Measurements from ENCODE around the gene UTP14A.
A peak's percentile ranks its signal among the peaks of the same experiment; 100 is the strongest.
"Not testable (repeated sequence)": the region's sequence is repeated elsewhere in the genome, so short reads cannot be mapped to it uniquely, and the experiment has no call there.

UTP14A gene, protein sequence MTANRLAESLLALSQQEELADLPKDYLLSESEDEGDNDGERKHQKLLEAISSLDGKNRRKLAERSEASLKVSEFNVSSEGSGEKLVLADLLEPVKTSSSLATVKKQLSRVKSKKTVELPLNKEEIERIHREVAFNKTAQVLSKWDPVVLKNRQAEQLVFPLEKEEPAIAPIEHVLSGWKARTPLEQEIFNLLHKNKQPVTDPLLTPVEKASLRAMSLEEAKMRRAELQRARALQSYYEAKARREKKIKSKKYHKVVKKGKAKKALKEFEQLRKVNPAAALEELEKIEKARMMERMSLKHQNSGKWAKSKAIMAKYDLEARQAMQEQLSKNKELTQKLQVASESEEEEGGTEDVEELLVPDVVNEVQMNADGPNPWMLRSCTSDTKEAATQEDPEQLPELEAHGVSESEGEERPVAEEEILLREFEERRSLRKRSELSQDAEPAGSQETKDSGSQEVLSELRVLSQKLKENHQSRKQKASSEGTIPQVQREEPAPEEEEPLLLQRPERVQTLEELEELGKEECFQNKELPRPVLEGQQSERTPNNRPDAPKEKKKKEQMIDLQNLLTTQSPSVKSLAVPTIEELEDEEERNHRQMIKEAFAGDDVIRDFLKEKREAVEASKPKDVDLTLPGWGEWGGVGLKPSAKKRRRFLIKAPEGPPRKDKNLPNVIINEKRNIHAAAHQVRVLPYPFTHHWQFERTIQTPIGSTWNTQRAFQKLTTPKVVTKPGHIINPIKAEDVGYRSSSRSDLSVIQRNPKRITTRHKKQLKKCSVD

DNA sequence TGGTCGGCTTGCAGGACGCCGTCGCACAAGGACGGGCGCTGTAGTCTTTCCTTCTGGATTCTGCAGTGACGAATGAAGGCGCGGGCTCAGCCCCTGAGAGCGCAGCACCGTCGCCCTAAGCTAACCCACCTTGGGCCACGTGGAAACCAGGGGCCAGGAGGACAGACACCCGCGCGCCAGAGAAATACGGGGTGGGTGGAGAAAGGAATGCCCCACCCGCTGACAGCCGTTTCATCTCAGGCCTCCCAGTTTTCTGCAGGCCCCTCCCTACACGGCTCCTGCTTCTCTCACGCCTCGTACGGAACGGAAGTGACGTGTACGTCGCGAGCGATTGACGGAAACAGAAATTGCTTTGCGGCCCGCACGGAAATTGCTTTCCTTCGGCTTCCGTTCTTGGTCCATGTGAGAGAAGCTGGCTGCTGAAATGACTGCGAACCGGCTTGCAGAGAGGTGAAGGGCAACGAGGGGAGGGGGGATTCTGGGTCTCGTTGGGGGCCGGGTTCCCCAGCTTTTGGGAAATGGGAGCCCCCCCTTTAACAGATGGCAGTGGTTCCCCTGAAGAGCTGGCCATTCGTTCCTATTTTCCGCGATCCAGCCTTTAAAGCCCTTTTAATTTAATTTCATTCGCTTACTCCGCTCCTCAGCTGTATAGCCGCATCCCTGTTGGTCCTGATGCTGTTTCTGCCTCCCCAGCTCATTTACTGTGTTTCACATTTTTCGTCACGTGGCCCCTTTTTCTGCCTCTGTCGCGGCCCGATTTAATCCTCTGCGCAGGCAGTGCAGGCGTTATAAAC lies at the start of gene UTP14A:
Gene UTP14A (plus strand): TSS at position 378 of the 794 bp plus-strand sequence. CDS start 47 bp downstream, at position 425.
- peak; percentile 65 to 70 for DNase-seq (ENCODE audit: low read depth in 2 of 2)

DNA sequence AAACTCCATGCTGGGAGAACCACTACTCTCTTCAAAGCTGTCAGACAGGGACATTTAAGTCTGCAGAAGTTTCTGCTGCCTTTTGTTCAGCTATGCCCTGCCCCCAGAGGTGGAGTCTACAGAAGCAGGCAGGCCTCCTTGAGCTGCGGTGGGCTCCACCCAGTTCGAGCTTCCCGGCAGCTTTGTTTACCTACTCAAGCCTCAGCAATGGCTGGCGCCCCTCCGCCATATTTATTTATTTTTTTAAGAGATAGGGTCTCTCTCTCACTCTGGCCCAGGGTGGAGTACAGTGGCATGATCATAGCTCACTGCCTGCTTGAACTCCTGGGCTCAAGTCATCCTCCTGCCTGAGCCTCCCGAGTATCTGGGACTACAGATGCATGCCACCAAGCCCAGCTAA lies 46.8 kb upstream of the UTP14A start:
- DNase-seq (ENCODE audit: low read depth in 2 of 2): not testable (repeated sequence)

DNA sequence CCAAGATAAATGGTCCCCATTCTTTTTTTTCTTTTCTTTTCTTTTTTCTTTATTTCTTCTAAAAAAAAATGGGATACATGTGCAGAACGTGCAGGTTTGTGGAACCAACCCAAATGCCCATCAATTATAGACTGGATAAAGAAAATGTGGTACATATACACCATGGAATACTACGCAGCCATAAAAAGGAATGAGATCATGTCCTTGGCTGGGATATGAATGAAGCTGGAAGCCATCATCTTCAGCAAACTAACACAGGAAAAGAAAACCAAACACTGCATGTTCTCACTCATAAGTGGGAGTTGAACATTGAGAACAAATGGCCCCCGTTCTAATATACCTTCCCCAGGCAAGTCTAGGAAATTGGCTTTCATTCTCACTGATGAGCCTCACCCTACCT lies 39.6 kb upstream of the UTP14A start:
- DNase-seq (ENCODE audit: low read depth in 2 of 2): not testable (repeated sequence)

DNA sequence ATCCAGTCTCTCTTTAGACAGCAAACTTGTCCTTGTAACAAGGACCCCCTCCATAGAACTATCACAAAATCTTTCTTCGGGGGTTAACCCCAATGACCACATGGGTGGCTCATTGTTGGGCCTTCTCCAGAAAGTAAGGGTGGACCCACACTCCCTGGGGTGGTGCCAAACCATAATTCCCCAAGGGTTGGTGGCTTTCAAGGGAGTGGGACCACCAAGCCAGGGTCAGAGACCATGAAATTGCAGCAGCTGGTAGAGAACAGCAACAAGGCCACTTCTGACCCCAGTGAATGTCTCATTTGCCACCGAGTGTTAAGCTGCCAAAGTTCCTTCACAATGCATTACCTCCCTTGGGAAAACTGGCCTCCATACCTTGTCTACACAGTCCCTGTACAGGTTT lies 33.4 kb upstream of the UTP14A start:
- DNase-seq (ENCODE audit: low read depth in 2 of 2): no peak

DNA sequence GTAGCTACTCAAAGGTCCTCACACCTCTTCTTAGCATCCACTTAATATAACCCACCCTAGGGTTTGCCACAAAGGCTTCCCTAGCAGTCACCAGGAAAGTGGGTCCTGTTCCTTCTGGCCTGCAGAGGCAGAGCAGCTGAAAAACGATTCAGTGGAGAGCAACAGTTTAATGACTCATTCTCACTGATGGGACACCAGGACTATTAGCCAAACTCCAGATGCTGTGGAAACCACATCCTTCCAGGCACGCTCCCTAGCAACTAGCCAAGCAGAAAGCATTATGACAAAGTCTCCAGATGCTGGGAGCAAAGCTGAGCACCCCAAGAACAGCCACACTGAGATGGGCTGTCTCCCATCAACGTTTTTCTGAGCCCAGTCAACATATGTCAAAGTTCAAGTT lies 30.3 kb upstream of the UTP14A start:
- DNase-seq (ENCODE audit: low read depth in 2 of 2): no peak

DNA sequence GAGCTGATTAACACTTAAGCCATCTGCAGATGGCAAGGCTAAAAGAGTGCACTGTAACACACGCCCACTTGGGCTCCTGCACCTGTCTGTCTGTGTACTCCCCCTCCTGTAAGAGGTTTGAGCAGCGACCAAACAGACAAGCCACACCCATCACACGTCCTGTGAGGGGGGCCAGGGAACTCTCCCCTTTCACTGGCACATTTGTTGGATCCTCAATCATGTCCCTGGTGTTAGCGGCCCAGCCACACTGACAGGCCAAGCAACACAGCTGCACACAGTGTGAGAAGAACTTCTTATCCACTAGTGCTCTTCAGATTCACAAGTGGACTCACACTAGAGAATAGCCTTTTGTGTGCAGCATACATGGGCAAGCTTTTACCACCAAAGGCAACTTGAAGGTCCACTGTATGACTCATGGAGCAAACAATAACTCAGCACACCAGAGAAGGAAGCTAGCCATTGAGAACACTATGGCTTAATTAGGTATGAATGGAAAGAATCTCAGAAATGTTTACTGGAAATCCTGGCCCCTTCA lies 29.1 kb upstream of the UTP14A start:
- DNase-seq (ENCODE audit: low read depth in 2 of 2): no peak

DNA sequence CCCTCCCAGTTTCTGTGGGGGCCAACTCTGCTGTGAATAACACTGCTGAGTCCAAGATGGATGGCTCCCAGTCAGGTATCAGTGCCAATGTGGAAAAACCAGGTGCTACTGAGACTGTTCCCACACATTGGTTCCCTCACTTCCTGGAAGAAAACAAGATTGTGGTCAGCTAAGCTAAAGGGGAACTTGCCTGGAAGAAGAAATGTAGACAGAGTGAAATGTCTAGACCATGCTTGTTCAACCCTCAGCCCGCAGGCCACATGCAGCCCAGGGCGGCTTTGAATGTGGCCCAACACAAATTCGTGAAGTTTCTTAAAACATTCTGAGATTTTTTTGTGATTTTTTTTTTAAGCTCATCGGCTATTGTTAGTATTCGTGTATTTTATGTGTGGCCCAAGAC lies 28.6 kb upstream of the UTP14A start:
- no peak for DNase-seq (ENCODE audit: low read depth in 2 of 2)

DNA sequence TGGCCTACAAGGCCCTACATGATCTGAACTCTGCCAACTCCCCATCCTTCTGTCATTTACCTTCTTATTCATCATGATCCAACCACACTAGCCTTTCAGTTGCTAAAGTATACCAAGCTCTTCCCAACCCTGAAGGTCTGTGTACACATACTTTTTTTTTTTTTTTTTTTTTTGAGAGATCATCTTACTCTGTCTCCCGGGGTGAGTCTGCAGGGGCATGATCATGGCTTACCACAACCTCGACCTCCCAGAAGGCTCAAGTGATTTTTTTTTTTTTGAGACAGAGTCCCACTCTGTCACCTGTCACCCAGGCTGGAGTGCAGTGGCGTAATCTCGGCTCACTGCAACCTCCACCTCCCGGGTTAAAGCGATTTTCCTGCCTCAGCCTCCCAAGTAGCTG lies 5.9 kb upstream of the UTP14A start:
- DNase-seq (ENCODE audit: low read depth in 2 of 2): no peak

DNA sequence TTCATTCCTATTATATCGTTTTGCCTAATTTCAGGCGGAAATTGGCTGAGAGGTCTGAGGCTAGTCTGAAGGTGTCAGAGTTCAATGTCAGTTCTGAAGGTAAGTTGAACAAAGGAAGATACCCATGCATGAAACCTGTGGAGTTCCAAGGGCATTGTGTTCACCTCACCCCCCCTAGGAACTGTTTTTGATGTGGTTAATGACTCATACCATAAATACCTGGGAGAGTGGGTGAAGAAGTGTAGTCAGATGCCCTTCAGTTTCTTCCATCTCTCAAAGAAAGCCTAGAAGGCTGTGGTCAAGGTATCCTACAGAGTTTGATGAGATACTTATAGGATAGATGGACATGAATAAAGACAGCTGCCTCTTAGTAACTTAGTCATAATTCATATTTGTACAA lies 2.7 kb downstream of the UTP14A start:
- DNase-seq (ENCODE audit: low read depth in 2 of 2): no peak

DNA sequence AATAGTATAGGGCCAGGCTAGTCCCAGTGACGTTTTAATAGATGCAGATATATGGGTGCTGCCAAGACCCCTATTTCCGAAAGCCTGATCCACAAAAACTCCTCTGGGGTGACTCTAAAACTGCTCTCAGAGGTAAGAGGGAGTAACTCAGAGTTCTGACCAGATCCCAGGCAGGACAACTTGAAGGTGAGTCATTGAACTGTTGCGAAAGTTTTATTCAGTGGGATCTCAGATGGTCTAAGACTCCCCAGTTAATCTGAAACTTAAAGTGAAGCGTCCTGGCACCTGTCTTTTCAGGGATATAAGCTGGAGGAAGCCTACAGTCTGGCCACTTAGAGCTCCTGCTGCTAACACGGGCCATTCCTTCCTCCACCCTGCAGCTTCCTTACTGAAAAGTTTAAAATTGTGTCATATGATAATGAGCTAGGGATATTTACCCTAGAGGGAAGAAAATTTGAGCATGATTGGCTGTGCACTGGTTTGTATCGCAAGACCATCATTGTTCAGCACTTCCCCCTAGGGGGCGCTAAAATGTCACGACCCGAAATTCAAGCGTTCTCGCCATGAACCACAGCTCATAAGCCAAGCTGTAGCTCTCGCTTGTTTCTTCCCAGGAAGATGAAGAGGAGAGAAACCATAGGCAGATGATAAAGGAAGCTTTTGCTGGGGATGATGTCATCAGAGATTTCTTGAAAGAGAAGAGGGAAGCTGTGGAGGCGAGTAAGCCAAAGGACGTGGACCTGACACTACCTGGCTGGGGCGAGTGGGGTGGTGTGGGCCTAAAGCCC lies 19.5 kb downstream of the UTP14A start:
- peak; percentile 41 to 54 for DNase-seq (ENCODE audit: low read depth in 2 of 2)

DNA sequence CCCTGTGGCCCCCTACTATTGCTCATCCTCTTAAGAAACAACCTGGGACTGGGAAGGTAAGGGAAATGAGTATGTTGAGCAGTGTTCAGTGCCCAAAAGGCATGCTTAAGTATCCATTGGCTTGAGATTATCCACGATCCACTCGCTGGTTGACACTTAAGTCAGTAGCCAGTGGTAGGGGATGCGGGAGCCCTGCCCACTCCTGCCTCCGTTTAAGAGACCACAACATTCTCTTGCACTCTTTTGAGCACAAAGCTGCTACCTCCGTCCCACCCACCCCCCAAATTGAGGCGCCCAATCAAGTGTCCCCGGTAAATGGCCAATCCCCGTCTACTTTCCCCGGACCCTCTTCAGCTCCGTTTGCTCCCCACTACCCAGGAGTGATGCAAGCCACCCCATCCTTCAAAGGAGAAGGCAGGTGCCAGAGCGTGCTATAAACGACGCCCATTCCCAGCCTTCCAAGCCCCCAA lies 25.0 kb downstream of the UTP14A start:
- DNase-seq (ENCODE audit: low read depth in 2 of 2): no peak

DNA sequence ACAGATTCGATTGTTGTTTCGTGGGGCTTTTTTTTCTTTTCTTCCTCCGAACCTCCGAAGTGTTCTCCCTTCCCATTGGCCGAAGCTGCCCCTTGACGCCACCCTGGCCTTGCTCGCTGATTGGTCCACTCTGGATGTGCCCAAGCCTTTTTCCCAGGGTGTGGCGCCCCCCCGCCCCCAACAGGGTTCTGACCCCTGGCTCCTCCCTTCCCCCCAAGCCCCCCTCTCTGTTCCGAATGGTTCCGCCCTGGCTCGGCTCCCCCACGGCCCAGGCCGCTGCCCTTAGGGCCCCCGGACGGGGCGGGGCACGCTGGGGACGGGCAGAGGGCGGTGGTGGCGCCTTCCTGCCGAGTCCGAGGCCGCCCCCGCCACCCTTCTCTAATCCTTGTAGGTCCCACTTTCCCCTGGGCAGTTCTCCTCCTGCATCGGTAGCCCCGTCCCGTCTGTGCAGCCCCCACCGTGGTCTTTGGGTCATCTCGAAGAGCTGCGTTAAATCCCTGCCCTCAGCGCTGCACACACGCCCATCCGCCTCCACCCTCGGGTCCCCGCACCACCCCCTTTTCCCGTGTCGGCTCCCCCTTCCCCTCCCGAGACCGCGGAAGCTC lies 25.5 kb downstream of the UTP14A start:
- DNase-seq (ENCODE audit: low read depth in 2 of 2): peak in 1 of 2 donors; percentile 30

DNA sequence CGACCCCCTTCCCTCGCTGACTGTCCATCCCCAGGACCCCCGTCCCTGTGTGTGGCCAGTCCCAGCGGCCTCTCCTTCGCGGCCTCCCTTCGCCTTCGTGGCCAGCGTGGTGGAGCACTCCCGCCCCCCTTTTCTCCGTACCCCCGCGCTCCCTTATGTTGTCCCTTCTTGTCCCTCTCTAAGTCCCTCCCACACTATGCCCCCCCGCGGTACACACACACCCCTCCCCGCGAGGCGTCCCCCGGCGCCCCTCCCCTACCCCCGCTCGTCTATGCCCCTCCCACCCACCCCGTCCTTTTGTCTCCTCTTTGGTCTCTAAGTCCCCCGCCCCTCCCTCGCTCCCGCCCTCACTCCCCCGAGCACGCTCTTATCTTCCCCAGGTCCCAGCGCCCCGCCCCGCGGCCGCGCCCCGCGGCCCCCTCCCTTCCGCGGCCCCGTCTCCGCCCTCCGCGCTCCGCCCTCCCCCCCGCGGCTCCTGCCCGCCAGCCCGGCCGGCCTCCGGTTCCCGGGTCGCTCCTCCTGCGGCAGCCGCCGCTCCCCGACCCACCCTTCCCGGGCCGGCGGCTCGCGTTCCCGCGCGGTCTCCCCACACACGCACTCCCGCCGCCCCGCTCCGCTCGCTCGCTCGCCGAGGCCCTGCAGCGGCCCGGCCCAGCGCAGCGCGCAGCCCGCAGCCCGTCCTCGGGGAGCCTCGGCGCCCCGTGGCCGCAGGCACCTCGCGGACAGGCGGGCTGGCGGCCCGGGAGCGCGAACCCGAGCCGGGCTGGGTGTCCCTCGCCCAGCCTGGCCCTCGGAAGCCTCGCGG lies 26.3 kb downstream of the UTP14A start:
- peak; percentile 53 to 59 for DNase-seq (ENCODE audit: low read depth in 2 of 2)

DNA sequence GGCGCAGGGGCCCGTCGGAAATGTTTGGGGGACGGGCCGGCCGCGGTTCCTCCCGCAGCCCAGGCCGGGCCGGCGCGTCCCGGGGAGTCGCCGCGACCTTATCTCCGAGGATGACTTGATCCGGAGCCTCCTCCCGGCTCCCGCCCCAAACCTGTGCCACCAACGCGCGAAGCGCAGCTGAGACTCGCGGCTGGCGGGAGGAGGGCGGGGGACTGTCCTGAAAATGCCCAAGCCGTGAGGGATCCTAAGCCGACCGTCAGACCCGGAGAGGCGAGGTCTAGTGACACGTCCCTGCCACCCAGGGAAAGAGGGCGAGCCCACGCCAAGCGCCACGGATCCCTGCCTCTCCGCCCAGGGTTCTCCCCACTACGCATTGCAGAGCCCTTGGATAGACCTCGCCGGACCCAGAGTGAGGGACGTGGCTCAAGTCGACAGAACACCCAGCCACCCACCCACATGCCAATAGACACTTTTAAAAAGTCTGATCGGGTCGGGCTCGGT lies 26.9 kb downstream of the UTP14A start:
- DNase-seq (ENCODE audit: low read depth in 2 of 2): no peak

DNA sequence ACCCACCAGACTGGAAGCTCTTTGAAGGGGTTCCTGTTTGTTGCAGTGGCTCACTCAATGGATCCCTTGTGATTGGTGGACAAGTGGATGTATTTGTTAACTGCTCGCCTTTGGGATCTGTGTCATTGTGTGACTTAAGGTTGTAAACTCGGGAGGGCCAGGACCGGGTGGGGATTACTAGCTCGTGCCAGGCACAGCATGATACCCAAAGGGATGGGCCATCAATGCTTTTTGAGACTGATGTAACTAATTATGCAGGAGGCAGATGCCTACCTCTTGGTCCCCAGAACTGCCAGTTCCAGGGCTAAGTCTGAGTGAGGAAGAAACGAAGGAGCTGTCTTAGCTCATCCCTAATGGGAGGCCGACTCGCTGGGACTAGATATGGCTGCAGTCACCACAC lies 27.7 kb downstream of the UTP14A start:
- no peak for DNase-seq (ENCODE audit: low read depth in 2 of 2)

DNA sequence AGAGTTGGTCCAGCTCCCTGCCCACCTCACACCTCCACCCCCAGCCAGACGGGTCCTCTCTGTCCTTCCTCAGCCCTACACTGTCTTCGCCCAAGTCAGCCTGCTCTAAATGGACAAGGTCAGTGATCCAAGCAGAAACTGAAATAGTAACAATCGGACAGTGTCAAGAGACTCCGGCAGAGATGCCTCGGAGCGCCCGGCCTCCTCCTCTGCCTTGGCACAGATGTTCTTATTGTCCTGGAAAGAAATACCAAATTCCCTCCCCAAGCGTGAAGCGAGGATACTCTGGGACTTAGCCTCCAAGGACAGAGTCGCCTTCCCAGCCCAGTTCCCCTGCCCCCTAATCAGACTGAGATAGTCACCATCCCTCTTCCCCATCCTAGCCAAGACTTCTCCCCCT lies 28.5 kb downstream of the UTP14A start:
- no peak for DNase-seq (ENCODE audit: low read depth in 2 of 2)

DNA sequence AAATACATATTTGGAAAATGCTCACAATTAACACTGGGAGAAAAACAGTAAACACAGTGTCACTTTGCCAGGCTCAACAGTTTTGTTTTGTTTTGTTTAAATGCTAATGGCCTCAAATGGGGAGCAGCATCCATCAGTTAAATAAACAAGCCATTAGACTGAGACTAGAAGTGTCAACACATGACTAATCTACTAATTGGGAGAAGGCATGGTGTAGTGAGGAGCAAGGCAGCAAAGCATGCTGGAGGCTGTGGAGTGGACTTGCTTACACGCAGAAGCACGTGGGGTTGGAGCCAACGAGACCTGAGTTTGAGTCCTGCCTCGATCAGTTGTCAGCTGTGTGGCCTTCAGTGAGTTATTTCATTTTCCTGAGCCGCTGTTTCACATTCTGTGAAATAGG lies 29.0 kb downstream of the UTP14A start:
- no peak for DNase-seq (ENCODE audit: low read depth in 2 of 2)

DNA sequence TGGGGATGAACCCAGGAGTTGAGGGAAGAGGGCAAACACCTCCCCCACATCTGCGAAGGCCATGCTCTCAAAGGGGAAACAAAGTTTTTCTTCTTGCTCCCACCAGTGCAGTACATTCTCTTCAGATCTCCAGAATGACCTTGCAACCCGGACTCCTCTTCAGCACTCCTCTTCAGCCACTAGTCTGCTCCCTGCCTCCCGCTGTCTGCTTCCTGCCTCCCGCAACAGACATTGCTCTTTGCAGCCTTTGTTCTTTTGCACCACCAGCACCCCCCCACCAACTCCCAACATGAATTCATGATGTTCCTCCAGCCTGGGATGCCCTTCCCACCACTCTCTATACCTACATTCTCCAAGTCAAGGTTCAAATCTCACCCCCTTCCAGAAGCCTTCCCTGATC lies 32.1 kb downstream of the UTP14A start:
- DNase-seq (ENCODE audit: low read depth in 2 of 2): no peak

DNA sequence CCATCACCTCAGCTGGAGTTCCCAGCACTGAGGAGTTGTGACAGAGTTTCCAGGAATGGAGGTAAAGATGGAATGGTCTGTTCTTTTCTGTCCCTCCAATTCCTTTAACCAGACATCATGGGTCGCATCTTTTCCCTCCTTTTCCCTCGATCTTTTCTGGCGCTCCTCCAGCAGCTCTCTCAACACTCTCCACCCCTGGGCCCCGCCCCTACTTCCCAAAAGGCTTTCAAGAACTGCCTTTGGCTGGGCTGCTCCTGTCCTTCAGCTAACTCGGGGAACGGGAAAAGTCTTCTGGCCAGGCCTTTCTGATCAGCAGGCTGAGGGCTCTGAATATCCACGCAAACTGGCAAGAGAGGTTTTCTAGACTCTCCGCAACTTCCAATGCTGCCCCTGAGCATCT lies 34.0 kb downstream of the UTP14A start:
- no peak for DNase-seq (ENCODE audit: low read depth in 2 of 2)

DNA sequence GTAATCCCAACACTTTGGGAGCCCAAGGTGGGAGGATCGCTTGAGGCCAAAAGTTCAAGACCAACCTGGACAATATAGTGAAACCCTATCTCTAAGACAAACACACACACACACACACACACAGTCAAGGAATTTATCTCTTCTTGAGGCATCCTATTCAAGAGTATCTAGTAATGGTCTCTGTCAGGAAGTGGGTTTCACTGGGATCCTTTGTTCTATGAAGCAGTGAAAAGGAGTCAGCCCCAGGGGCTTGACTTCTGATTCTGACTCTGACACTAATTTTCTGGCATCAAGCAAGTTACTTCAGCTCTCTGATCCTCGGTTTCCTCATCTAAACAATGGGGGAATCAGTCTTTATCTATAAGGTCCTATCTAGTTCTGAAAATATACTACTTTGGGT lies 34.8 kb downstream of the UTP14A start:
- DNase-seq (ENCODE audit: low read depth in 2 of 2): no peak
